HG02870 (cell line): Measurements from ENCODE around the gene AOAH.
"Not testable (repeated sequence)": the region's sequence is repeated elsewhere in the genome, so short reads cannot be mapped to it uniquely, and the experiment has no call there.

ENCODE experiments used
- ATAC-seq: cut with Tn5 transposase; IDR thresholded peaks from one replicate; pipeline ENCODE4 v1.9.1; 2021; ENCODE audit warnings: mild to moderate bottlenecking, moderate library complexity; ENCODE audit not compliant: unreplicated experiment

The AOAH gene

GRCh38 chr7:36521133-36521532 lies 203.2 kb downstream of the AOAH start:
- ATAC-seq, result no peak

GRCh38 chr7:36515847-36516246 lies 208.4 kb downstream of the AOAH start:
- ATAC-seq, result no peak

- no peak for ATAC-seq
Observed at GRCh38 chr7:36514289-36515243, 209.7 kb downstream of the AOAH start.

GRCh38 chr7:36513393-36513792 lies 210.9 kb downstream of the AOAH start:
- ATAC-seq, result no peak

GRCh38 chr7:36512616-36513015 lies 211.7 kb downstream of the AOAH start:
- no peak for ATAC-seq

GRCh38 chr7:36509962-36510361 lies 214.3 kb downstream of the AOAH start:
- no peak for ATAC-seq

GRCh38 chr7:36507475-36508440 lies 216.5 kb downstream of the AOAH start:
- ATAC-seq, result no peak

- no peak for ATAC-seq
Observed at GRCh38 chr7:36506820-36507219, 217.5 kb downstream of the AOAH start.

- no peak for ATAC-seq
Observed at GRCh38 chr7:36506130-36506798, 218.0 kb downstream of the AOAH start.

- ATAC-seq, result not testable (repeated sequence)
Observed at GRCh38 chr7:36504617-36505016, 219.7 kb downstream of the AOAH start.

- not testable (repeated sequence) for ATAC-seq
Observed at GRCh38 chr7:36504216-36504615, 220.1 kb downstream of the AOAH start.

GRCh38 chr7:36497775-36498174 lies 226.5 kb downstream of the AOAH start:
- ATAC-seq, result no peak

- ATAC-seq, result not testable (repeated sequence)
Observed at GRCh38 chr7:36497176-36497575, 227.1 kb downstream of the AOAH start.

GRCh38 chr7:36496576-36496975 lies 227.7 kb downstream of the AOAH start:
- no peak for ATAC-seq

- no peak for ATAC-seq
Observed at GRCh38 chr7:36491317-36491716, 233.0 kb downstream of the AOAH start.

GRCh38 chr7:36490419-36490830 lies 233.9 kb downstream of the AOAH start:
- no peak for ATAC-seq

- not testable (repeated sequence) for ATAC-seq
Observed at GRCh38 chr7:36488672-36489071, 235.6 kb downstream of the AOAH start.

GRCh38 chr7:36487756-36488336 lies 236.4 kb downstream of the AOAH start:
- ATAC-seq, result no peak

- no peak for ATAC-seq
Observed at GRCh38 chr7:36486336-36486735, 238.0 kb downstream of the AOAH start.

GRCh38 chr7:36484265-36484664 lies 240.0 kb downstream of the AOAH start:
- no peak for ATAC-seq
